HCT116 (cell line): ENCODE data around the gene AIFM2.

Experiments used
- EZH2 ChIP-seq: fragments of 200-600 bp; sonication (generic); IDR thresholded peaks from 2 replicates; pipeline ENCODE4 v1.6.1; 2017; ENCODE audit warnings: antibody characterized with exemption, mixed run types
- JUND ChIP-seq: IDR thresholded peaks from 2 replicates; pipeline ENCODE4 v1.6.1; 2012
- POLR2A ChIP-seq: IDR thresholded peaks from 2 replicates; pipeline ENCODE4 v1.7.0; 2011; ENCODE audit warnings: borderline replicate concordance; ENCODE audit not compliant: insufficient read depth, insufficient read length; ENCODE audit errors: extremely low read depth
- POLR2AphosphoS5 ChIP-seq: IDR thresholded peaks from 2 replicates; pipeline ENCODE4 v1.6.1; 2011; ENCODE audit warnings: mild to moderate bottlenecking, low read depth, low read length, moderate library complexity
- RAD21 ChIP-seq: IDR thresholded peaks from 2 replicates; pipeline ENCODE4 v1.6.1; 2012; ENCODE audit warnings: low read depth, mild to moderate bottlenecking
- SRF ChIP-seq: IDR thresholded peaks from 2 replicates; pipeline ENCODE4 v1.6.1; 2012; ENCODE audit warnings: low read depth
- TF ChIP-seq, protein P1 (sequence below): IDR thresholded peaks from 2 replicates; pipeline ENCODE4 v1.6.1; 2011; ENCODE audit warnings: mild to moderate bottlenecking, low read length, moderate library complexity; ENCODE audit not compliant: insufficient replicate concordance; ENCODE audit errors: extremely low read depth
- TF ChIP-seq, protein P2 (sequence below), 3 experiments: fragments of 200-600 bp in 1 of 3; sonication (generic) in 1 of 3; IDR thresholded peaks in 2 of 3; conservative IDR thresholded peaks in 1 of 3; 2 replicates each; pipeline ENCODE4 v1.5.1; 2012 to 2017; ENCODE audit warnings: low read depth in 2 of 3, low read length in 2 of 3, antibody characterized with exemption in 1 of 3, borderline replicate concordance in 1 of 3, control low read depth in 1 of 3, mild to moderate bottlenecking in 1 of 3, mixed read lengths in 1 of 3, mixed run types in 1 of 3, moderate library complexity in 1 of 3; ENCODE audit not compliant: insufficient read depth in 1 of 3

DNA sequence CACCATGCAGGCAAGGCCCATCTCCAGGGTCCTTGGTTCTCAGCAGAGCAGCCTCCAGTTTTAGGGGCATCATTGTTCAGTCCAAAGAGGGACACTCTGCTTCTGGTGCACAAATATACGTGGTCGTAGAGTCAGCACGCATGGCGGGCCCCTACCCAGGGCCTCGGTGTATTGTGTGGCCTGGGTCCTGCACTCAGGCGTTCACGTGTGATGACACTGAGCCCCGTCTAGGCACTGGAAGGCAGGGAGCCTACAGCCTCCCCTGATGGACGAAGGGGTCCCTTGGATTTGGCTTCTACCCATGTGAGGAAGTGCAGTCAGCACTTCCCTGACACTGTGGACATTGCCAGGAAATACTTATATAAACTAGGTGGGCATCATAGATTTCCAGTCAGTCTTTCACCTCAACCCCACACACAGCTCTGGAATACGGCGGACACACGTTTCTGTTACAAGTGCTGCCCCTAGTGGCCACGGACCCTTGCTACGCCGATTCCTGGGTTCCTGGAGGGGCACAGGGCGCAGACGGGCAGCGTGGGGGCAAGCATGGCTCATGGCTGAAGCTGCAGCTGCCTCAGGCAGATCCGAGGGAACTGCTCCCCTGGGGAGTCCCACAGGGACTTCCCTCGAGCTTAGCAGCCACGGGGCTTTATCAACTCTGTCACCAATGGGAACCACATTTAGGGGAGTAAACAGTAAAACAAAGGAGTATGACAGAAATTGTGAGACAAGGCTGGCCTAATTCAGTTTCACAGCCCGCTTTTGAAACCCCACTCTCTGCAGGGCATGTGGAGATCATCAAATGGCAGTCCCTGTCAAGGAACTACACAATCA is 25.4 kb downstream of the AIFM2 start:
- TF ChIP-seq, protein P1, sequence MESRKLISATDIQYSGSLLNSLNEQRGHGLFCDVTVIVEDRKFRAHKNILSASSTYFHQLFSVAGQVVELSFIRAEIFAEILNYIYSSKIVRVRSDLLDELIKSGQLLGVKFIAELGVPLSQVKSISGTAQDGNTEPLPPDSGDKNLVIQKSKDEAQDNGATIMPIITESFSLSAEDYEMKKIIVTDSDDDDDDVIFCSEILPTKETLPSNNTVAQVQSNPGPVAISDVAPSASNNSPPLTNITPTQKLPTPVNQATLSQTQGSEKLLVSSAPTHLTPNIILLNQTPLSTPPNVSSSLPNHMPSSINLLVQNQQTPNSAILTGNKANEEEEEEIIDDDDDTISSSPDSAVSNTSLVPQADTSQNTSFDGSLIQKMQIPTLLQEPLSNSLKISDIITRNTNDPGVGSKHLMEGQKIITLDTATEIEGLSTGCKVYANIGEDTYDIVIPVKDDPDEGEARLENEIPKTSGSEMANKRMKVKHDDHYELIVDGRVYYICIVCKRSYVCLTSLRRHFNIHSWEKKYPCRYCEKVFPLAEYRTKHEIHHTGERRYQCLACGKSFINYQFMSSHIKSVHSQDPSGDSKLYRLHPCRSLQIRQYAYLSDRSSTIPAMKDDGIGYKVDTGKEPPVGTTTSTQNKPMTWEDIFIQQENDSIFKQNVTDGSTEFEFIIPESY = no peak
- TF ChIP-seq POLR2A (no peak), SRF (no peak), EZH2 (no peak), JUND (no peak), RAD21 (peak; percentile 42), POLR2AphosphoS5 (no peak)
- TF ChIP-seq, protein P2, sequence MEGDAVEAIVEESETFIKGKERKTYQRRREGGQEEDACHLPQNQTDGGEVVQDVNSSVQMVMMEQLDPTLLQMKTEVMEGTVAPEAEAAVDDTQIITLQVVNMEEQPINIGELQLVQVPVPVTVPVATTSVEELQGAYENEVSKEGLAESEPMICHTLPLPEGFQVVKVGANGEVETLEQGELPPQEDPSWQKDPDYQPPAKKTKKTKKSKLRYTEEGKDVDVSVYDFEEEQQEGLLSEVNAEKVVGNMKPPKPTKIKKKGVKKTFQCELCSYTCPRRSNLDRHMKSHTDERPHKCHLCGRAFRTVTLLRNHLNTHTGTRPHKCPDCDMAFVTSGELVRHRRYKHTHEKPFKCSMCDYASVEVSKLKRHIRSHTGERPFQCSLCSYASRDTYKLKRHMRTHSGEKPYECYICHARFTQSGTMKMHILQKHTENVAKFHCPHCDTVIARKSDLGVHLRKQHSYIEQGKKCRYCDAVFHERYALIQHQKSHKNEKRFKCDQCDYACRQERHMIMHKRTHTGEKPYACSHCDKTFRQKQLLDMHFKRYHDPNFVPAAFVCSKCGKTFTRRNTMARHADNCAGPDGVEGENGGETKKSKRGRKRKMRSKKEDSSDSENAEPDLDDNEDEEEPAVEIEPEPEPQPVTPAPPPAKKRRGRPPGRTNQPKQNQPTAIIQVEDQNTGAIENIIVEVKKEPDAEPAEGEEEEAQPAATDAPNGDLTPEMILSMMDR (IDR thresholded peaks at IDR 0.05 in 2 of 3, conservative IDR thresholded peaks at IDR 0.05 in 1 of 3; ENCODE audit: borderline replicate concordance in 1 of 3, insufficient read depth in 1 of 3, low read depth in 2 of 3, low read length in 2 of 3) = peak; percentile 39 to 90 (median 80); a peak in 5 of 6 replicates
